H9 (cell line): ENCODE results near the gene ADCK2. TPM values are rescaled to one million over a fixed set of nuclear protein-coding genes. Genes with fewer than 3 reads are reported as not detected.

Experiments used
- DNase-seq: peaks from one replicate; pipeline ENCODE4 v3.0.0-alpha.2; 2017
- H2AFZ ChIP-seq: one replicate; pipeline ENCODE4 v1.6.1; 2013; ENCODE audit warnings: mild to moderate bottlenecking, low read length, control low read depth, moderate library complexity
- H2AK5ac ChIP-seq: 2 replicates; pipeline ENCODE4 v1.6.1; 2013; ENCODE audit warnings: low read length, control low read depth, mixed read lengths; ENCODE audit not compliant: insufficient read length
- H2BK120ac ChIP-seq: one replicate; pipeline ENCODE4 v1.6.1; 2013; ENCODE audit warnings: low read depth, mild to moderate bottlenecking, low read length, control low read depth, inconsistent platforms; ENCODE audit not compliant: poor library complexity, severe bottlenecking
- H2BK12ac ChIP-seq: 2 replicates; pipeline ENCODE4 v1.6.1; 2013; ENCODE audit warnings: low read length, control low read depth, mixed read lengths, low read depth; ENCODE audit not compliant: insufficient read length
- H2BK15ac ChIP-seq: 2 replicates; pipeline ENCODE4 v1.6.1; 2013; ENCODE audit warnings: low read depth, low read length, control low read depth
- H2BK20ac ChIP-seq: one replicate; pipeline ENCODE4 v1.6.1; 2013; ENCODE audit warnings: low read depth, mild to moderate bottlenecking, low read length, control low read depth, inconsistent platforms; ENCODE audit not compliant: poor library complexity, severe bottlenecking
- H2BK5ac ChIP-seq: 2 replicates; pipeline ENCODE4 v1.6.1; 2013; ENCODE audit warnings: low read length, control low read depth, mixed read lengths; ENCODE audit not compliant: insufficient read length
- H3K14ac ChIP-seq: 2 replicates; pipeline ENCODE4 v1.6.1; 2013; ENCODE audit warnings: low read length, control low read depth; ENCODE audit not compliant: insufficient read depth
- H3K18ac ChIP-seq: 2 replicates; pipeline ENCODE4 v1.6.1; 2013; ENCODE audit warnings: low read depth, mild to moderate bottlenecking, mixed read lengths, low read length, control low read depth; ENCODE audit not compliant: insufficient read length
- H3K23ac ChIP-seq: 2 replicates; pipeline ENCODE4 v1.6.1; 2013; ENCODE audit warnings: low read length, control low read depth, mixed read lengths, low read depth; ENCODE audit not compliant: insufficient read length
- H3K23me2 ChIP-seq: 2 replicates; pipeline ENCODE4 v1.6.1; 2013; ENCODE audit warnings: low read depth, mild to moderate bottlenecking, mixed read lengths, low read length, control low read depth; ENCODE audit not compliant: insufficient read length, poor library complexity, severe bottlenecking
- H3K27ac ChIP-seq: 2 replicates; pipeline ENCODE4 v1.5.1; 2013; ENCODE audit warnings: low read length, control low read depth, mixed read lengths, low read depth; ENCODE audit not compliant: insufficient read length
- H3K27me3 ChIP-seq: 2 replicates; pipeline ENCODE4 v1.6.1; 2013; ENCODE audit warnings: low read length, control low read depth, inconsistent platforms; ENCODE audit not compliant: insufficient read depth
- H3K4ac ChIP-seq: 2 replicates; pipeline ENCODE4 v1.6.1; 2013; ENCODE audit warnings: low read depth, mild to moderate bottlenecking, control low read depth, inconsistent platforms, low read length, moderate library complexity
- H3K4me1 ChIP-seq: 2 replicates; pipeline ENCODE4 v1.6.1; 2013; ENCODE audit warnings: low read length, control low read depth, inconsistent platforms; ENCODE audit not compliant: insufficient read depth
- H3K4me2 ChIP-seq: 2 replicates; pipeline ENCODE4 v1.6.1; 2013; ENCODE audit warnings: low read length, control low read depth, mixed read lengths; ENCODE audit not compliant: insufficient read length, insufficient read depth
- H3K56ac ChIP-seq: 2 replicates; pipeline ENCODE4 v1.6.1; 2013; ENCODE audit warnings: low read depth, mild to moderate bottlenecking, mixed read lengths, low read length, control low read depth; ENCODE audit not compliant: insufficient read length
- H3K79me1 ChIP-seq: 2 replicates; pipeline ENCODE4 v1.6.1; 2013; ENCODE audit warnings: low read depth, mild to moderate bottlenecking, moderate library complexity, low read length, control low read depth, inconsistent platforms; ENCODE audit not compliant: insufficient read depth, poor library complexity, severe bottlenecking
- H3K79me2 ChIP-seq: 2 replicates; pipeline ENCODE4 v1.6.1; 2013; ENCODE audit warnings: low read length, control low read depth, inconsistent platforms; ENCODE audit not compliant: insufficient read depth
- H3K9ac ChIP-seq: 2 replicates; pipeline ENCODE4 v1.6.1; 2013; ENCODE audit warnings: low read length, control low read depth, mixed read lengths; ENCODE audit not compliant: insufficient read length; ENCODE audit errors: extremely low read depth
- H3K9me3 ChIP-seq: one replicate; pipeline ENCODE4 v1.6.1; 2013; ENCODE audit warnings: low read depth, low read length, inconsistent platforms; ENCODE audit not compliant: control insufficient read depth
- H3T11ph ChIP-seq: one replicate; pipeline ENCODE4 v1.6.1; 2013; ENCODE audit warnings: mild to moderate bottlenecking, low read length, control low read depth, inconsistent platforms
- H4K20me1 ChIP-seq: one replicate; pipeline ENCODE4 v1.6.1; 2013; ENCODE audit not compliant: control insufficient read depth, insufficient read length, insufficient read depth
- H4K5ac ChIP-seq: 2 replicates; pipeline ENCODE4 v1.6.1; 2013; ENCODE audit warnings: low read depth, mild to moderate bottlenecking, mixed read lengths, low read length, control low read depth; ENCODE audit not compliant: insufficient read length
- H4K8ac ChIP-seq: replicated peaks from 2 replicates; pipeline ENCODE4 v1.6.1; 2013; ENCODE audit warnings: low read length, control low read depth, mixed read lengths, low read depth; ENCODE audit not compliant: insufficient read length
- H4K91ac ChIP-seq: 2 replicates; pipeline ENCODE4 v1.6.1; 2013; ENCODE audit warnings: low read depth, mild to moderate bottlenecking, moderate library complexity, mixed read lengths, low read length, control low read depth; ENCODE audit not compliant: insufficient read length
- H3K27ac Mint-ChIP-seq, 3 experiments: 2 replicates in 2 of 3; 3 replicates in 1 of 3; pipeline ENCODE4 v1.8.0; 2020 to 2021; ENCODE audit warnings: mixed read lengths in 3 of 3, mild to moderate bottlenecking in 1 of 3, moderate library complexity in 1 of 3
- H3K27me3 Mint-ChIP-seq: 2 replicates; pipeline ENCODE4 v1.8.0; 2021; ENCODE audit warnings: low read depth, mild to moderate bottlenecking, moderate library complexity, mixed read lengths
- H3K36me3 Mint-ChIP-seq, 3 experiments: 2 replicates in 2 of 3; 3 replicates in 1 of 3; pipeline ENCODE4 v1.8.0; 2020 to 2021; ENCODE audit warnings: low read depth in 3 of 3, mixed read lengths in 3 of 3; ENCODE audit not compliant: insufficient read depth in 1 of 3
- H3K4me1 Mint-ChIP-seq, 2 experiments: 2 replicates each; pipeline ENCODE4 v1.8.0; 2020; ENCODE audit warnings: mixed read lengths in 2 of 2
- H3K4me3 Mint-ChIP-seq, 2 experiments: 2 replicates in 1 of 2; 3 replicates in 1 of 2; pipeline ENCODE4 v1.8.0; 2020 to 2021; ENCODE audit warnings: mild to moderate bottlenecking in 2 of 2, mixed read lengths in 2 of 2, moderate library complexity in 1 of 2
- H3K9me3 Mint-ChIP-seq, 2 experiments: 2 replicates in 1 of 2; 3 replicates in 1 of 2; pipeline ENCODE4 v1.8.0; 2020; ENCODE audit warnings: mild to moderate bottlenecking in 2 of 2, mixed read lengths in 2 of 2, moderate library complexity in 1 of 2
- WGBS: extraction: QIAGEN DNeasy Blood & Tissue Kit; methylation state at CpG from one replicate; pipeline ENCODE4 v1.1.7; 2013; ENCODE audit warnings: missing lambda C conversion rate, low lambda C conversion rate, mixed read lengths; ENCODE audit not compliant: insufficient read length; ENCODE audit errors: extremely low coverage; 5-methylcytosine and 5-hydroxymethylcytosine counted together
- total RNA-seq: library from RNA; stranded (reverse); gene quantifications from 2 replicates; pipeline ENCODE4 v1.2.1, GENCODE V29; 2021
- TF ChIP-seq, protein P1 (sequence below): fragments of 200-600 bp; sonication (generic); conservative IDR thresholded peaks from 3 replicates; pipeline ENCODE4 v1.8.0; 2021; ENCODE audit warnings: antibody characterized with exemption, mild to moderate bottlenecking

ADCK2 gene
- total RNA-seq, 1 experiment from 2014 or later: 12.4 TPM

DNA sequence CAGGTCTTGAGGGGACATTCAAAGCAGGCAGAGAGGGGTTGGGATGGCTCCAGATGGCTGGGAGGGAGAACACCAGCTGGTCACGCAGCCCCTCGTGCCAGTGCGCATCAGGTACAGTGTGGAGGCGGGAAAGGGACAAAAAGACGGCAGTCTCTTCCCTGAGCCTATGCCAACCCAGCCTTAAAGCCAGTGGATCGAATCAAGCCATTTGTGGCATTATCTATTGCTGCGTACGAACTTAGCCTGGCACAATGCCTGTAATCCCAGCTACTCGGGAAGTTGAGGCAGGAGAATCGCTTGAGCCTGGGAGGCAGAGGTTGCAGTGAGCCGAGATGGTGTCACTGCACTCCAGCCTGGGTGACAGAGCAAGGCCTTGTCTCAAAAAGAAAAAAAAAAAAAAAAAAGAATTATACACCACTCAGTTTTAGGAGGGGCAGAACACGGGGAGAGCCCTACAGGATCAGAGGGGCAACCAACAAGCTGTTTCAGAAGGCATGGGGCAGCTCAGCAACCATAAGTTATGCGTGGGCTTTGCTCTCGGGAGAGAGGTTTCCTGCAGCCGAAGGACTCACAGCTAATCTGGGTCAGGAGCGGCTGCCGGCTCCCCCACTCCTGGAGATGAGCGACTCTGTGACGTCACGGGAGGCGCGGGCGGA lies 23.4 kb downstream of the ADCK2 start:
- Histone ChIP-seq H3K79me1 (peaks cover 4% of the 10 kb centered on the region), H4K8ac (no peak overlapping the region), H2AFZ (no peak overlapping the region), H2AK5ac (no peak overlapping the region), H3K18ac (no peak overlapping the region), H3K4me1 (no peaks in the 10 kb centered on the region), H3K23me2 (peaks cover 5% of the 10 kb centered on the region), H3K9ac (peak overlapping the region; percentile 12), H3T11ph (no peak overlapping the region), H4K5ac (no peak overlapping the region), H3K4ac (no peak overlapping the region), H3K23ac (no peak overlapping the region), H2BK20ac (no peak overlapping the region), H3K79me2 (peaks cover 7% of the 10 kb centered on the region; the same call in 1 of the 2 replicates), H3K14ac (no peak overlapping the region), H4K20me1 (no peaks in the 10 kb centered on the region), H3K9me3 (no peaks in the 10 kb centered on the region), H3K4me2 (peak overlapping the region; percentile 63), H2BK5ac (no peak overlapping the region), H2BK15ac (no peak overlapping the region), H4K91ac (no peak overlapping the region), H3K27ac (no peak overlapping the region), H2BK12ac (peak overlapping the region; percentile 3), H2BK120ac (no peak overlapping the region), H3K56ac (no peak overlapping the region), H3K27me3 (no peaks in the 10 kb centered on the region)
- Mint-ChIP-seq H3K9me3 (no peaks in the 10 kb centered on the region), H3K27ac (peak overlapping the region; percentile 97 to 99 (median 99)), H3K4me1 (peaks cover 15 to 17% of the 10 kb centered on the region in 2 experiments), H3K27me3 (no peaks in the 10 kb centered on the region; the same call in 1 of the 2 replicates), H3K36me3 (peaks cover 0 to 3% (median 3%) of the 10 kb centered on the region in 3 experiments; a peak in 5 of 7 replicates), H3K4me3 (peak overlapping the region; percentile 97 to 98)
- no CpG with 5 or more reads among the region's 23 CpGs for WGBS
- TF ChIP-seq, protein P1, sequence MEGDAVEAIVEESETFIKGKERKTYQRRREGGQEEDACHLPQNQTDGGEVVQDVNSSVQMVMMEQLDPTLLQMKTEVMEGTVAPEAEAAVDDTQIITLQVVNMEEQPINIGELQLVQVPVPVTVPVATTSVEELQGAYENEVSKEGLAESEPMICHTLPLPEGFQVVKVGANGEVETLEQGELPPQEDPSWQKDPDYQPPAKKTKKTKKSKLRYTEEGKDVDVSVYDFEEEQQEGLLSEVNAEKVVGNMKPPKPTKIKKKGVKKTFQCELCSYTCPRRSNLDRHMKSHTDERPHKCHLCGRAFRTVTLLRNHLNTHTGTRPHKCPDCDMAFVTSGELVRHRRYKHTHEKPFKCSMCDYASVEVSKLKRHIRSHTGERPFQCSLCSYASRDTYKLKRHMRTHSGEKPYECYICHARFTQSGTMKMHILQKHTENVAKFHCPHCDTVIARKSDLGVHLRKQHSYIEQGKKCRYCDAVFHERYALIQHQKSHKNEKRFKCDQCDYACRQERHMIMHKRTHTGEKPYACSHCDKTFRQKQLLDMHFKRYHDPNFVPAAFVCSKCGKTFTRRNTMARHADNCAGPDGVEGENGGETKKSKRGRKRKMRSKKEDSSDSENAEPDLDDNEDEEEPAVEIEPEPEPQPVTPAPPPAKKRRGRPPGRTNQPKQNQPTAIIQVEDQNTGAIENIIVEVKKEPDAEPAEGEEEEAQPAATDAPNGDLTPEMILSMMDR: no peak
- DNase-seq: peak; percentile 95
